D721Med (cell line): ENCODE results near the gene KCNJ13.

ENCODE experiments used
- DNase-seq: peaks from one replicate; pipeline ENCODE4 v3.0.0; 2011; ENCODE audit warnings: low spot score; ENCODE audit not compliant: insufficient read length
- FAIRE-seq: peaks from 2 replicates; lab custom pipeline; 2011; peaks lifted over from hg19 to GRCh38; lab: Jason Lieb, UNC
- TF ChIP-seq, protein P1 (sequence below): IDR thresholded peaks from 2 replicates; pipeline ENCODE4 v1.5.1; 2012; ENCODE audit warnings: mild to moderate bottlenecking, control low read depth; ENCODE audit not compliant: insufficient read depth; ENCODE audit errors: missing control alignments

Gene KCNJ13

DNA sequence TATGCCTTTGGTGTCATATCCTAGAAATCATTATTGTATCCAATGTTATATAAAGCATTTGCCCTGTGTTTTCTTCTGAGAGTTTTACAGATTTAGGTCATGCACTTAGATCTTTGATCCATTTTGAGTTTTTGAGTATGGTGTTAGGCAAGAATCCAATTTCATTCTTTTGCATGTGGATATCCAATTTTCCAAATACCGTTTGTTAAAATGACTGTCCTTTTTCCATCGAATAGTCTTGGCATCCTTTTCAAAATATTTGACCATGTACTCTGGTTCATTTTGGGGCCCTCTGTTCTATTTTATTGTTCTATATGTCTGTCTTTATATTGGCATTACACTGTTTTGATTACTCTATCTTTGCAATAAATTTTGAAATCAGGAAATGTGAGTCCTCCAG lies 23.8 kb upstream of the KCNJ13 start:
- FAIRE-seq, result no peak
- TF ChIP-seq, protein P1, sequence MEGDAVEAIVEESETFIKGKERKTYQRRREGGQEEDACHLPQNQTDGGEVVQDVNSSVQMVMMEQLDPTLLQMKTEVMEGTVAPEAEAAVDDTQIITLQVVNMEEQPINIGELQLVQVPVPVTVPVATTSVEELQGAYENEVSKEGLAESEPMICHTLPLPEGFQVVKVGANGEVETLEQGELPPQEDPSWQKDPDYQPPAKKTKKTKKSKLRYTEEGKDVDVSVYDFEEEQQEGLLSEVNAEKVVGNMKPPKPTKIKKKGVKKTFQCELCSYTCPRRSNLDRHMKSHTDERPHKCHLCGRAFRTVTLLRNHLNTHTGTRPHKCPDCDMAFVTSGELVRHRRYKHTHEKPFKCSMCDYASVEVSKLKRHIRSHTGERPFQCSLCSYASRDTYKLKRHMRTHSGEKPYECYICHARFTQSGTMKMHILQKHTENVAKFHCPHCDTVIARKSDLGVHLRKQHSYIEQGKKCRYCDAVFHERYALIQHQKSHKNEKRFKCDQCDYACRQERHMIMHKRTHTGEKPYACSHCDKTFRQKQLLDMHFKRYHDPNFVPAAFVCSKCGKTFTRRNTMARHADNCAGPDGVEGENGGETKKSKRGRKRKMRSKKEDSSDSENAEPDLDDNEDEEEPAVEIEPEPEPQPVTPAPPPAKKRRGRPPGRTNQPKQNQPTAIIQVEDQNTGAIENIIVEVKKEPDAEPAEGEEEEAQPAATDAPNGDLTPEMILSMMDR, result no peak
- DNase-seq, result no peak

DNA sequence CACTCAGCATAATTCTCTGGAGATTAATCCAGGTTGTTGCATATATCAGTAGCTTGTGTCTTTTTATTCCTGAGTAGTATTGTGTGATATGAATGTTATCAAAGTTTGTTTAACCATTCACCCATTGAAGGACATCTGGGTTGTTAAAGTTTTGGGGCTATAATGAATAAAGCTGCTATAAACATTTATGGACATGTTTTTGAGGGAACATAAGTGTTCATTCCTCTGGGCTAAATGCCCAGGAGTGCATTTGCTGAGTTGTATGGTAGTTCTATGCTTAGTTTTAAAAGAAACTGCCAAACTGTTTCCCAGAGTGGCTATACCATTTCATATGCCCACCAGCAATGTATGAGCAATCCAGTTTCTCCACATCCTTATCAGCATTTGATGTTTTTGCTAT lies 21.8 kb upstream of the KCNJ13 start:
- DNase-seq, result no peak
- FAIRE-seq, result no peak
- TF ChIP-seq, protein P1, result no peak

GRCh38 chr2:232795920-232796319 lies 19.6 kb upstream of the KCNJ13 start:
- DNase-seq (no peak), FAIRE-seq (no peak)
- TF ChIP-seq, protein P1, result no peak

- TF ChIP-seq, protein P1, result no peak
- DNase-seq, result no peak
- FAIRE-seq, result no peak
These were observed 18.6 kb upstream of the KCNJ13 start for GRCh38 chr2:232794981-232795380.

- FAIRE-seq (peak; percentile 84), DNase-seq (no peak)
- TF ChIP-seq, protein P1, result no peak
These were observed 16.9 kb upstream of the KCNJ13 start for GRCh38 chr2:232793271-232793670.

- DNase-seq (no peak), FAIRE-seq (no peak)
- TF ChIP-seq, protein P1, result no peak
These were observed 15.2 kb upstream of the KCNJ13 start for GRCh38 chr2:232791518-232791917.

DNA sequence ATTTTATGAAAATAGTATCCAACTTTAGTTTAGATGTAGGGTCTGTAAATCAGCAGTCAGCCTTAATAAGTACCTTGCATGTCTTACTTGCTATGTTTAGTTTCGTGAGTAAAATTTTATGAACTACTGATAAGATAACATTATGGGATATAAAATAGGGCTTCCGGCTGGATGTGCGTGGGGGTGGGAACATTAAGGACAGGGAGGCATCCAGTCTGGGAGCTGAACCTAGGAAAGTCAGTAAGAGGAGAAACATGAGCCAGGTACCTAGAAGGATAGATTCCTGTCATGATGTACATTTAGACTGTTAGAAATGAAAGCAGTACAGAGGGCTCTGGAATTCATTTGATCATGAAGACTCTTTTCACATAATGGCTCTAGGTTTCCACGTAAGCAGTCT lies 12.7 kb upstream of the KCNJ13 start:
- FAIRE-seq (no peak), DNase-seq (no peak)
- TF ChIP-seq, protein P1, result no peak
